HUES64 (cell line): ENCODE measurements around the gene KDM2A.

Experiments used
- H3K27ac ChIP-seq: 2 replicates; pipeline ENCODE4 v1.7.0; 2013; ENCODE audit warnings: low read depth, low read length, inconsistent platforms
- H3K27me3 ChIP-seq: 2 replicates; pipeline ENCODE4 v1.6.1; 2013; ENCODE audit warnings: mild to moderate bottlenecking, low read length; ENCODE audit not compliant: insufficient read depth
- H3K36me3 ChIP-seq: 2 replicates; pipeline ENCODE4 v1.6.1; 2013; ENCODE audit warnings: mild to moderate bottlenecking, low read length; ENCODE audit not compliant: insufficient read depth
- H3K4me1 ChIP-seq: 2 replicates; pipeline ENCODE4 v1.6.1; 2013; ENCODE audit warnings: mild to moderate bottlenecking, low read length, moderate library complexity; ENCODE audit not compliant: insufficient read depth
- H3K4me3 ChIP-seq: 2 replicates; pipeline ENCODE4 v1.5.1; 2013; ENCODE audit warnings: mild to moderate bottlenecking, low read length, moderate library complexity
- H3K9ac ChIP-seq: 2 replicates; pipeline ENCODE4 v1.6.1; 2013; ENCODE audit warnings: mild to moderate bottlenecking, low read depth, low read length
- H3K9me3 ChIP-seq: 2 replicates; pipeline ENCODE4 v1.6.1; 2013; ENCODE audit warnings: low read depth, low read length; ENCODE audit not compliant: insufficient read depth
- WGBS: fragments of 150-250, 120-280 bp; methylation state at CpG from one replicate; pipeline ENCODE4 v1.1.7; 2013; ENCODE audit warnings: missing lambda C conversion rate; 5-methylcytosine and 5-hydroxymethylcytosine counted together

The KDM2A gene

DNA sequence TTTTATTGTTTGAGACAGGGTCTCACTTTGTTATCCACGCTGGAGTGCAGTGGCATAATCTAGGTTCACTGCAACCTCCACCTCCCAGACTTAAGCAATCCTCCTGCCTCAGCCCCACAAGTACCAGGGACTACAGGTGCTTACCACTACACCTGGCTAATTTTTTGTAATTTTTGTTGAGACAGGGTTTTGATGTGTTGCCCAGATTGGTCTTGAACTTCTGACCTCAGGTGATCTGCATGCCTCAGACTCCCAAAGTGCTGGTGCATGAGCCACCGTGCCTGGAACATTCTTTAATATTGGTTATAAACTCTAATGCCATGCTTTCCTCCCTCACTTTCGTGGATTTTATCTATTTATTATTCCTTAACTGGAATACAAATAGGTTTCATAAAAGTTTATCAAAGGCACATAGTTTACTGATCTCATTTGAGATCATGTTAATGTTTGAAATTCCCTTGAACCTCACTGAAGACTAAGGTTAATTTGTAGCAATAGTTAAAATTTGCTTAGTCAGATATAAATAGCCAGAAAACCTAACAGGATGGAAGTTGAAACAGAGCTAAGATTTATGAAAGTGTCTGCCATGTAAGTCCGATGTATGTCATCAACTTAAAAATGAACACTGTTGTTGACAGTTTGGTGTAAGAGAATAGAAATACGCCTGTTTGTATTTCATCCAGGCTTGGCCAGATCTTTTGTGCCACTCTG, 27.6 kb downstream of the KDM2A start:
- peaks cover 60% of the 10 kb centered on the region for H3K36me3 ChIP-seq
- no peak overlapping the region for H3K27ac ChIP-seq
- no peaks in the 10 kb centered on the region for H3K4me1 ChIP-seq
- H3K27me3 ChIP-seq = no peaks in the 10 kb centered on the region
- no peaks in the 10 kb centered on the region for H3K9me3 ChIP-seq
- 97% methylated on average over 4 of the region's 5 CpGs for WGBS
- no peak overlapping the region for H3K4me3 ChIP-seq
- H3K9ac ChIP-seq = no peak overlapping the region

DNA sequence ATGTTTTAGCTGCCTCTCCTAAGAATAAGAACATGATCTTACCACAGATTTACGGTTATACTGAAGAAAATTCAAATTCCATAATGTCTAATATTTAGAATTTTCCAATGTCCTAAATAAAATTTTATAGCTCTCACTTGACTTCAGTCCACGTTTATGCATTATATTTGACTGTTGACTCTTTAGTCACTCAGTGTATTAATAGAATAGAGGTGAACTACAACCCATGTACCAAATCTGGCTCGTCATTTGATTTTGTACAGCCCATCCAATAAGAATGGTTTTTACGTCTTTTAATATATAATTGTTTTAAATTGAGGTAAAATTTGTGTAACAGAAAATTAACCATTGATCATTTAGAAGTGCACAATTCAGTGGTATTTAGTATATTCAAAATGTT, 34.9 kb downstream of the KDM2A start:
- Histone ChIP-seq H3K27me3 (no peaks in the 10 kb centered on the region), H3K4me1 (no peaks in the 10 kb centered on the region), H3K36me3 (peaks cover 35% of the 10 kb centered on the region), H3K4me3 (no peak overlapping the region), H3K9ac (no peak overlapping the region), H3K9me3 (no peaks in the 10 kb centered on the region), H3K27ac (no peak overlapping the region)
- 88% methylated on average over 1 of the region's 4 CpGs for WGBS

- no peaks in the 10 kb centered on the region for H3K4me1 ChIP-seq
- H3K27ac ChIP-seq = no peak overlapping the region
- peaks cover 28% of the 10 kb centered on the region for H3K36me3 ChIP-seq
- 100% methylated on average over 2 of the region's 2 CpGs for WGBS
- no peaks in the 10 kb centered on the region for H3K9me3 ChIP-seq
- H3K4me3 ChIP-seq = no peak overlapping the region
- H3K9ac ChIP-seq = no peak overlapping the region
- H3K27me3 ChIP-seq = no peaks in the 10 kb centered on the region
Measured at GRCh38 chr11:67154726-67155125, 35.7 kb downstream of the KDM2A start.

DNA sequence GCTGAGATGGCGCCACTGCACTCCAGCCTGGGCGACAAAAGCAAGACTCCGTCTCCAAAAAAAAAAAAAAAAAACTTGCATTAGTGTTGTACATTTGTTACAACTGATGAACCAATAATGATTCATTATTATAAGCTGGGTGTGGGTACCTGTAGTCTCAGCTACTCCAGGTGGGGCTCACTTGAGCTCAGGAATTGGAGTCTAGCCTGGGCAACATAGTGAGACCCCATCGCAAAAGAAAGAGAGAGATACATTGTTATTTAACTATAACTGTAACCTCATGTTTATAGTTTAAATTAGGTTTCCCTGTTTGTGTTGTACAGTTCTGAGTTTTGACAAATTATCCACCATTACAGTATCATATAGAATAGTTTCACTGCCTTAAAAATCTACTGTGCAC, 38.6 kb downstream of the KDM2A start:
- 91% methylated on average over 1 of the region's 4 CpGs for WGBS
- H3K9ac ChIP-seq = no peak overlapping the region
- H3K27me3 ChIP-seq = no peaks in the 10 kb centered on the region
- H3K4me3 ChIP-seq = no peak overlapping the region
- H3K27ac ChIP-seq = no peak overlapping the region
- H3K4me1 ChIP-seq = no peaks in the 10 kb centered on the region
- H3K36me3 ChIP-seq = peaks cover 8% of the 10 kb centered on the region; the same call in 1 of the 2 replicates
- H3K9me3 ChIP-seq = no peaks in the 10 kb centered on the region

DNA sequence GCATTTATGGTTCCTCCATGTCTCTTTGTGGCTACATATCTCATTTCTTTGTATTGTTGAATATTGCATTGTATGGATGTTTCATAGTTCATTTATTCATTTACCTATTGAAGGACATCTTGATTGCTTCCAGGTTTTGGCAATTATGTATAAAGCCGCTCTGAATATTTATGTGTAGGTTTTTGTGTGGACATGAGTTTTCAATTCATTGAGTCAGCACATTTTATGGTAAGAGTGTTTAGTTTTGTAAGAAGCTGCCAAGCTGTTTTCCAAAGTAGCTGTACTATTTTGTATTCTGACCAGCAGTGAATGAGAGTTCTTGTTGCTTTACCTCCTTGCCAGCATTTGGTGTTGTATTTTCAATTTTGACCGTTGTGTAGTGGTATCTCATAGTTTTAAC, 39.2 kb downstream of the KDM2A start:
- WGBS = 97% methylated on average over 2 of the region's 2 CpGs
- no peak overlapping the region for H3K9ac ChIP-seq
- no peaks in the 10 kb centered on the region for H3K9me3 ChIP-seq
- H3K27me3 ChIP-seq = no peaks in the 10 kb centered on the region
- no peaks in the 10 kb centered on the region for H3K4me1 ChIP-seq
- H3K27ac ChIP-seq = no peak overlapping the region
- H3K36me3 ChIP-seq = peaks cover 8% of the 10 kb centered on the region; the same call in 1 of the 2 replicates
- no peak overlapping the region for H3K4me3 ChIP-seq

- Histone ChIP-seq H3K36me3 (no peaks in the 10 kb centered on the region), H3K27ac (no peak overlapping the region)
- 94% methylated on average over 2 of the region's 2 CpGs for WGBS
Measured at GRCh38 chr11:67160045-67160444, 41.0 kb downstream of the KDM2A start.

DNA sequence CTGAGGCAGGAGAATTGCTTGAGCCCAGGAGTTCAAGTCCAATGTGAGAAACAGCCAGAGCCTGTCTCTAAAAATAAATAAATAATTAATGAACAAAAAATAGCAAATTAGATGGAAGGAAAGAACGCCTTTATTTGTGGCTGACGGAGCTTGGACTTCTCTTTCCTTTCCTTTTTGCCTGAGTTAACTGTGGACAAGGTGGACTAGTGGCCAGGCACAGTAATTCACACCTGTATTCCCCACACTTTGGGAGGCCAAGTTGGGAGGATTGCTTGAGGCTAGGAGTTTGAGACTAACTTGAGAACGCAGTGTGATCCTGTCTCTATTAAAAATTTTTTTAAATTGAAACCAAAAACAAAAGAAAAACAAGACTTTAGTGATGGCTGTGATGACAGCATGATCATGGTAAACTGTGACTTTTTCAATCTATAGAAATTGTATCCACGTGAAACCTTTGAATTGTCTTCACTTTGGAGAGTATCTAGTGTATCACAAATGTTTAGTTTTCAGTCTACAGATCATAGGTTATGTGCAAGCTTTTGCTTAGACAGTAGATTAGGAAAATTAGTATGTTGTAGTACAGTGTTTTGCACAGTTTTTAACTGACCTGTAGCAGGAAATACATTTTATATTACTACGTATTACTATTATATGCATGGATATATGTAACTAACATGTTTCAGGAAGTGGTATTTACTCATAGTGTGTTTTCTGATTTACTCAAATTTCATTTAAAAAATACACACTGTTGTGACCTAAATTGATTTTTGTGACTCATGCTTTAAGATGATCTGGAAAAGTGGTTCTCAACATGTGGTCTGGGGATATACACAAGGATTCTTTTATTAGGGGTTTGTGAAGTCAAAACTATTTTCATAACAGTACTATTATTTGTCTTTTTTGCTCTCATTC, 42.1 kb downstream of the KDM2A start:
- Histone ChIP-seq H3K9ac (no peak overlapping the region), H3K9me3 (no peaks in the 10 kb centered on the region), H3K4me3 (no peak overlapping the region), H3K4me1 (no peaks in the 10 kb centered on the region), H3K27ac (no peak overlapping the region), H3K27me3 (no peaks in the 10 kb centered on the region), H3K36me3 (no peaks in the 10 kb centered on the region)
- WGBS = 97% methylated on average over 3 of the region's 5 CpGs

More at GRCh38 chr11:67160045-67160444, 41.0 kb downstream of the KDM2A start:
- Histone ChIP-seq H3K4me3 (no peak overlapping the region), H3K9ac (no peak overlapping the region), H3K4me1 (no peaks in the 10 kb centered on the region), H3K27me3 (no peaks in the 10 kb centered on the region), H3K9me3 (no peaks in the 10 kb centered on the region)

DNA sequence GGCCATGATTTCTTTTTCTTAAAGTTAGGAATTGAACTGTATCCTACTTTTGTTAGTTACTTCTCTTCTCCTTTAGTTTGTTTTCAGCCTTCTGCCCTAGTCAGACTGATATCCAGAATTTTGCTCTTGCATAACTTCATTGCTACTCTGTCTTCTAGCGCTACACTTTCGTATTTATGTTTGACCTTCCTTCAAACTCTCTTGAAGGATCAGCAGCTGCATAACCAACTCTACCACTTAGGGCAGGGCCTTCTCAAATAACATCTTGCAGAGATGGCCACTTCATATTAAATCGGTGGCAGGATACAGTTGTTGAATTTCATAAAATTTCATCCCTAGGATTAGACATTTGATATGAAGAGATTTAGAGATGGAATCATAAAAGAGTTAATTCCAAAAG, 43.9 kb downstream of the KDM2A start:
- H3K27ac ChIP-seq = no peak overlapping the region
- H3K9ac ChIP-seq = no peak overlapping the region
- no peak overlapping the region for H3K4me3 ChIP-seq
- H3K27me3 ChIP-seq = no peaks in the 10 kb centered on the region
- H3K36me3 ChIP-seq = no peaks in the 10 kb centered on the region
- no peaks in the 10 kb centered on the region for H3K9me3 ChIP-seq
- WGBS = over 99% methylated on average over 3 of the region's 3 CpGs
- H3K4me1 ChIP-seq = no peaks in the 10 kb centered on the region

DNA sequence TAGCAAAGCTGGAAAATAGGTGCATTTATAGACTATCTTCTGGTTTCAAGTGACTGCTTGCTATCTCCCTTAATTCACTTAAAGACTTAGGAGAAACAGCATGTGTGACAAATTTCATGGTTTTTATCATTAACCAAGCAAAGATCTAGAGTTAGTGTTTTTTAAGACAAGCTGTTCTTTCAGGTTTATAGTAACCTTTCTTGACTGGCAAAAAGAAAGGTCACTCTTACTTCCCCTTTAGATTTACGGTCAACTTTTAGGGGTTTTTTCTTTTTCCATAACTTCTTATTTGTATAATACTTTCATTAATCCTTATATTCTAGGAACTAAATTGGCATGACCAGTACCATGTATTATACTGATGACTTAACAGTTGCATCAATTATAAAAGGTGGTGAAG, 46.6 kb downstream of the KDM2A start:
- no peak overlapping the region for H3K4me3 ChIP-seq
- H3K27ac ChIP-seq = no peak overlapping the region
- no CpG with 5 or more reads among the region's 1 CpG for WGBS
- no peak overlapping the region for H3K9ac ChIP-seq
- H3K36me3 ChIP-seq = no peaks in the 10 kb centered on the region
- H3K27me3 ChIP-seq = no peaks in the 10 kb centered on the region
- H3K9me3 ChIP-seq = no peaks in the 10 kb centered on the region
- no peaks in the 10 kb centered on the region for H3K4me1 ChIP-seq

DNA sequence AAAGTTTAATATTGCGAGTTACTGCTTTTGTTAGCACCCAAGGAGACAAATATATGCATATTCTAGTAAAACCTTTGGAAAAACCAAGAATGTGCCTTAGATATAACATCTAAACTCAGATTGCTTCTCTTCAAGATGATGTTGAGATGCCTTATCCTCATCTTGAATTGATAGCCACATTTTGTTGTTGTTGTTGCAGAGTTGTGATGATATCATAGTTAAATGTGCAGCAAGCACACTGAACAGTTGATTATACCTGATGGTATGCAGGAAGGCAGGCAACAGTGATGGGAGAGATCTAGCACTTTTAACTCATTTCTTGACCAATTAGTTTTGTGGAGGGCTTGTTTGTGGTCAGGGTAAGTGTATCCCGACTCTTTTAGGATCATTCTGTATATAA, 48.0 kb downstream of the KDM2A start:
- H3K9me3 ChIP-seq = no peaks in the 10 kb centered on the region
- no peaks in the 10 kb centered on the region for H3K4me1 ChIP-seq
- H3K27ac ChIP-seq = no peak overlapping the region
- H3K36me3 ChIP-seq = no peaks in the 10 kb centered on the region
- no peak overlapping the region for H3K4me3 ChIP-seq
- WGBS = 83% methylated on average over 1 of the region's 2 CpGs
- H3K9ac ChIP-seq = no peak overlapping the region
- H3K27me3 ChIP-seq = no peaks in the 10 kb centered on the region

DNA sequence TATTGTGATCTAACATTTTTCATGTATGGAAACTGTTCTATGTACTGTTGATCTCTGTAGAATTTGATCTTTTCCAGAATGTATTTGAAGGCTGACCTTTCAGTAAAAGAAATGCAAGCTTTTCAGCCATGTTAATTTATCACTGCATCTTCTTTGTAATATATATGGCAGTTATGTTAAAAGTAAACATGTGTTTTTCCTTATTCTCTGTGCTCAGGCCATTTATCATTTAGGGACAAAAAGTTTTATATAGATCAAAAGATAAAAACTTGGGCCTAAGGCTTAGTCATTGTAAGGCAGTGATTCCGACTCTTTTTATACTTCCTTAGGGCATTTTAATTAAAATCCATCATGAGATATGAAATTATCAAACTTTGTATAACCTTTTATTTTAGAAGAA, 48.7 kb downstream of the KDM2A start:
- H3K9ac ChIP-seq = no peak overlapping the region
- H3K4me3 ChIP-seq = no peak overlapping the region
- H3K4me1 ChIP-seq = no peaks in the 10 kb centered on the region
- H3K27ac ChIP-seq = no peak overlapping the region
- no peaks in the 10 kb centered on the region for H3K9me3 ChIP-seq
- no CpG with 5 or more reads among the region's 1 CpG for WGBS
- H3K36me3 ChIP-seq = no peaks in the 10 kb centered on the region
- H3K27me3 ChIP-seq = no peaks in the 10 kb centered on the region
